DMS153 treated with DMSO at 0.1 percent for 48 hours (cell line): ENCODE measurements around the gene NUDCD3.

Source experiments
- DNase-seq: peaks from one replicate; lab custom pipeline; 2025; ENCODE audit not compliant: unreplicated experiment; lab: John Stamatoyannopoulos, UW

Gene NUDCD3

GRCh38 chr7:44482502-44483485 is 7.7 kb downstream of the NUDCD3 start:
- DNase-seq = no peak

GRCh38 chr7:44477938-44478337 is 12.5 kb downstream of the NUDCD3 start:
- DNase-seq = no peak

GRCh38 chr7:44477063-44477830 is 13.2 kb downstream of the NUDCD3 start:
- peak; percentile 79 for DNase-seq

GRCh38 chr7:44476313-44476712 is 14.1 kb downstream of the NUDCD3 start:
- DNase-seq = no peak

- no peak for DNase-seq
Observed at GRCh38 chr7:44473295-44473694, 17.2 kb downstream of the NUDCD3 start.

GRCh38 chr7:44472843-44473242 is 17.6 kb downstream of the NUDCD3 start:
- DNase-seq = no peak

GRCh38 chr7:44471850-44472249 is 18.6 kb downstream of the NUDCD3 start:
- DNase-seq = no peak

GRCh38 chr7:44471436-44471835 is 19.0 kb downstream of the NUDCD3 start:
- DNase-seq = peak; percentile 33

GRCh38 chr7:44470628-44471245 is 19.7 kb downstream of the NUDCD3 start:
- DNase-seq = no peak

- DNase-seq = no peak
Observed at GRCh38 chr7:44470135-44470479, 20.4 kb downstream of the NUDCD3 start.

GRCh38 chr7:44469461-44470134 is 20.9 kb downstream of the NUDCD3 start:
- DNase-seq = no peak

GRCh38 chr7:44467217-44467548 is 23.3 kb downstream of the NUDCD3 start:
- no peak for DNase-seq

GRCh38 chr7:44466300-44467216 is 23.9 kb downstream of the NUDCD3 start:
- DNase-seq = no peak

- no peak for DNase-seq
Observed at GRCh38 chr7:44465490-44465889, 25.0 kb downstream of the NUDCD3 start.

- no peak for DNase-seq
Observed at GRCh38 chr7:44463169-44463808, 27.2 kb downstream of the NUDCD3 start.

GRCh38 chr7:44461387-44461786 is 29.1 kb downstream of the NUDCD3 start:
- no peak for DNase-seq

GRCh38 chr7:44460325-44460724 is 30.1 kb downstream of the NUDCD3 start:
- no peak for DNase-seq

- DNase-seq = no peak
Observed at GRCh38 chr7:44455155-44455554, 35.3 kb downstream of the NUDCD3 start.

GRCh38 chr7:44454348-44454747 is 36.1 kb downstream of the NUDCD3 start:
- no peak for DNase-seq

GRCh38 chr7:44451123-44451522 is 39.3 kb downstream of the NUDCD3 start:
- no peak for DNase-seq
